Measurements from ENCODE around the gene ARRDC5. TPM values are rescaled to one million over a fixed set of nuclear protein-coding genes. Genes with fewer than 3 reads are reported as not detected.

ARRDC5 gene
- polyA plus RNA-seq, 1 donor from 2014 or later: not detected

- H3K36me3 ChIP-seq (ENCODE audit: insufficient read depth, low read length): no peaks in the 10 kb centered on the region
- H3K9me2 ChIP-seq (ENCODE audit: insufficient read depth, low read length): no peaks in the 10 kb centered on the region
- peak within 1 kb of the TSS; percentile 49 for H3K9ac ChIP-seq (ENCODE audit: low read length)
- H3K79me2 ChIP-seq (replicated peaks; ENCODE audit: insufficient read depth, low read length): peaks cover 24% of the 10 kb centered on the region
- no peaks in the 10 kb centered on the region for H3K9me3 ChIP-seq (ENCODE audit: low read length)
- TF ChIP-seq POLR2AphosphoS5 (IDR thresholded peaks at IDR 0.05): no peak
- no peak for TF ChIP-seq RAD21 (conservative IDR thresholded peaks at IDR 0.05)
- TF ChIP-seq EZH2 (IDR thresholded peaks at IDR 0.05; ENCODE audit: borderline replicate concordance, insufficient read depth, low read length, poor library complexity, severe bottlenecking): no peak
- no peak for TF ChIP-seq SMC3 (conservative IDR thresholded peaks at IDR 0.05; ENCODE audit: poor library complexity)
- TF ChIP-seq CTCF (IDR thresholded peaks at IDR 0.05; ENCODE audit: poor library complexity, severe bottlenecking): no peak
- no peak for TF ChIP-seq MXI1 (conservative IDR thresholded peaks at IDR 0.05; ENCODE audit: poor library complexity, severe bottlenecking)
- TF ChIP-seq TAF1 (IDR thresholded peaks at IDR 0.05; ENCODE audit: low read depth): no peak
- no peak for TF ChIP-seq EP300 (conservative IDR thresholded peaks at IDR 0.05; ENCODE audit: poor library complexity, severe bottlenecking)
- TF ChIP-seq REST (IDR thresholded peaks at IDR 0.05; ENCODE audit: borderline replicate concordance): no peak
- H3F3A ChIP-seq (ENCODE audit: insufficient read depth, low read length, poor library complexity, severe bottlenecking): no peaks in the 10 kb centered on the region
- no peaks in the 10 kb centered on the region for H4K20me1 ChIP-seq (ENCODE audit: insufficient read depth)
- H3K27ac ChIP-seq (ENCODE audit: low read length): no peak within 1 kb of the TSS
- H3K4me3 ChIP-seq (ENCODE audit: low read length): peak within 1 kb of the TSS; percentile 72
- H2AFZ ChIP-seq (ENCODE audit: low read depth, low read length): no peak within 1 kb of the TSS
- H3K27me3 ChIP-seq (ENCODE audit: insufficient read depth, low read depth, low read length): peaks cover 2% of the 10 kb centered on the region
- peak within 1 kb of the TSS; percentile 54 for H3K4me2 ChIP-seq (ENCODE audit: low read length)
These were observed 6.6 kb upstream of the ARRDC5 start, which contains the start of gene UHRF1 for GRCh38 chr19:4909156-4909896. Gene UHRF1 (plus strand): TSS chr19:4909501. CDS start chr19:4910886, 1,385 bp downstream.

GRCh38 chr19:4908781-4909155, 6.1 kb upstream of the ARRDC5 start:
- Histone ChIP-seq H3K27ac (ENCODE audit: low read length) (no peak overlapping the region), H3K36me3 (ENCODE audit: insufficient read depth, low read length) (no peaks in the 10 kb centered on the region), H3K79me2 (replicated peaks; ENCODE audit: insufficient read depth, low read length) (peaks cover 24% of the 10 kb centered on the region), H3K4me3 (ENCODE audit: low read length) (peak overlapping the region; percentile 72), H3K9ac (ENCODE audit: low read length) (no peak overlapping the region), H3K4me2 (ENCODE audit: low read length) (no peak overlapping the region), H3K27me3 (ENCODE audit: insufficient read depth, low read depth, low read length) (peaks cover 2% of the 10 kb centered on the region), H2AFZ (ENCODE audit: low read depth, low read length) (no peak overlapping the region), H3F3A (ENCODE audit: insufficient read depth, low read length, poor library complexity, severe bottlenecking) (no peaks in the 10 kb centered on the region), H3K9me3 (ENCODE audit: low read length) (no peaks in the 10 kb centered on the region), H4K20me1 (ENCODE audit: insufficient read depth) (no peaks in the 10 kb centered on the region), H3K9me2 (ENCODE audit: insufficient read depth, low read length) (no peaks in the 10 kb centered on the region)
- TF ChIP-seq EP300 (conservative IDR thresholded peaks at IDR 0.05; ENCODE audit: poor library complexity, severe bottlenecking): no peak
- no peak for TF ChIP-seq CTCF (IDR thresholded peaks at IDR 0.05; ENCODE audit: poor library complexity, severe bottlenecking)
- TF ChIP-seq SMC3 (conservative IDR thresholded peaks at IDR 0.05; ENCODE audit: poor library complexity): no peak
- no peak for TF ChIP-seq MXI1 (conservative IDR thresholded peaks at IDR 0.05; ENCODE audit: poor library complexity, severe bottlenecking)
- no peak for TF ChIP-seq EZH2 (IDR thresholded peaks at IDR 0.05; ENCODE audit: borderline replicate concordance, insufficient read depth, low read length, poor library complexity, severe bottlenecking)
- TF ChIP-seq REST (IDR thresholded peaks at IDR 0.05; ENCODE audit: borderline replicate concordance): no peak
- TF ChIP-seq RAD21 (conservative IDR thresholded peaks at IDR 0.05): no peak
- TF ChIP-seq TAF1 (IDR thresholded peaks at IDR 0.05; ENCODE audit: low read depth): no peak
- TF ChIP-seq POLR2AphosphoS5 (IDR thresholded peaks at IDR 0.05): no peak
